Retinal pigment epithelial cell (primary cell): Measurements from ENCODE around the gene CEACAM21.

Experiments used
- DNase-seq: peaks from one replicate; pipeline ENCODE4 v3.0.0-alpha.2; 2010; ENCODE audit warnings: low read depth
- H3K4me3 ChIP-seq: 2 replicates; pipeline ENCODE4 v1.5.1; 2011; ENCODE audit warnings: mild to moderate bottlenecking, low read length, control low read depth, moderate library complexity
- TF ChIP-seq, protein P1 (sequence below): conservative IDR thresholded peaks from 2 replicates; pipeline ENCODE4 v1.5.1; 2011; ENCODE audit warnings: low read depth, low read length, control low read depth, inconsistent platforms

CEACAM21 gene

GRCh38 chr19:41601771-41602170, 25.8 kb downstream of the CEACAM21 start:
- TF ChIP-seq, protein P1, sequence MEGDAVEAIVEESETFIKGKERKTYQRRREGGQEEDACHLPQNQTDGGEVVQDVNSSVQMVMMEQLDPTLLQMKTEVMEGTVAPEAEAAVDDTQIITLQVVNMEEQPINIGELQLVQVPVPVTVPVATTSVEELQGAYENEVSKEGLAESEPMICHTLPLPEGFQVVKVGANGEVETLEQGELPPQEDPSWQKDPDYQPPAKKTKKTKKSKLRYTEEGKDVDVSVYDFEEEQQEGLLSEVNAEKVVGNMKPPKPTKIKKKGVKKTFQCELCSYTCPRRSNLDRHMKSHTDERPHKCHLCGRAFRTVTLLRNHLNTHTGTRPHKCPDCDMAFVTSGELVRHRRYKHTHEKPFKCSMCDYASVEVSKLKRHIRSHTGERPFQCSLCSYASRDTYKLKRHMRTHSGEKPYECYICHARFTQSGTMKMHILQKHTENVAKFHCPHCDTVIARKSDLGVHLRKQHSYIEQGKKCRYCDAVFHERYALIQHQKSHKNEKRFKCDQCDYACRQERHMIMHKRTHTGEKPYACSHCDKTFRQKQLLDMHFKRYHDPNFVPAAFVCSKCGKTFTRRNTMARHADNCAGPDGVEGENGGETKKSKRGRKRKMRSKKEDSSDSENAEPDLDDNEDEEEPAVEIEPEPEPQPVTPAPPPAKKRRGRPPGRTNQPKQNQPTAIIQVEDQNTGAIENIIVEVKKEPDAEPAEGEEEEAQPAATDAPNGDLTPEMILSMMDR, result no peak

GRCh38 chr19:41604831-41605230, 28.9 kb downstream of the CEACAM21 start:
- H3K4me3 ChIP-seq, result no peak overlapping the region
- TF ChIP-seq, protein P1, result no peak
- DNase-seq, result no peak

More at GRCh38 chr19:41601771-41602170, 25.8 kb downstream of the CEACAM21 start:
- no peak for DNase-seq
- H3K4me3 ChIP-seq, result no peak overlapping the region

DNA sequence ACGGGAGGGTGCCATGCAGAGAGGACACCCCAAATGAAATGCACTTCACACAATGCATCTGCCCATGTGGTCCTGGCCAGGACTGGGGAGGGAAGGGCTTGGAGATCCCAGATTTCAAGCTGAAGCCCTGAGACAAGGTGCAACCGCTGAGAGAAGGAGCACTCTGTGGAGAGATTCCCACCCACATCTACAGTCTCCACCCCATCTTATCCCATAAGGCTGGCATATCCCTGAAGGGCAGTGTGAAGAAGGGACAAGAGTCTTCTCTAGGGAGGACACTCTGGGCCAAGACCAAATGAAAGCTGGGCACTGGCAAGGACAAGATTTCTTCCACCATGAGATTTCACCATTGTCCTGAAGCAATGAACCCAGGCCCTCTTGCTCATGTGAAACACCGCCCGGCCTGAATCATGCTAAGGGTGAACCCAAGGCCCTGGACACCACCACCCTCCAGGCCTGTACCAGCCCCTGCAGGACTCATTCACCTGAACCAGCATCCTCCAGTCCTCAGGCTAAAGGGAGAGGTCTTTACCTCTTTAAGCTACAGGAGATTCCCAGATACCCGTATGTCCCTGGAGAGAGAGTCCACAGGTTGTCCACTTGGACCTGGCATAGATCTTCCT, 30.4 kb downstream of the CEACAM21 start:
- H3K4me3 ChIP-seq, result no peak overlapping the region
- no peak for DNase-seq
- TF ChIP-seq, protein P1, result no peak

- TF ChIP-seq, protein P1, result no peak
- no peak for DNase-seq
- no peak overlapping the region for H3K4me3 ChIP-seq
Observed at GRCh38 chr19:41607668-41608067, 31.7 kb downstream of the CEACAM21 start.

DNA sequence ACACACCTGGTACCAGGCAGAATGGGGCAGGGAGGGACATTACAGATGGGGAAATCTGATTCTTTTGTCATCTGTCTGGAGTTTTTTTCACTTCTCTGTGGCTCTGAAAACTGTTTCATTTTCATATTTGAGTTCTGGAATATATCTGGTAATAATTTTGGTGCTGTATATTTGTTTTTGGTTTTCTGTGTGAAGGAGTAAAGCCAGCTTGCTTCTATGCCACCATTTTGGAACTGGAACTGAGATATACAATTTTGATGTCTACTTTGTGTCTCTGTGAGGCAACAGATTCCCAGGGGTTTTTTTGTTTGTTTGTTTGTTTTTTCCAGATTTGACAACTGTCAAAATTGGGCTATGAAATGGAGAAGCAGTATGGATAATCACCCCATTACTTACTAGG, 34.8 kb downstream of the CEACAM21 start:
- H3K4me3 ChIP-seq, result no peak overlapping the region
- TF ChIP-seq, protein P1, result no peak
- DNase-seq, result no peak

- TF ChIP-seq, protein P1, result no peak
- no peak overlapping the region for H3K4me3 ChIP-seq
- no peak for DNase-seq
Observed at GRCh38 chr19:41612483-41612882, 36.5 kb downstream of the CEACAM21 start.

- no peak overlapping the region for H3K4me3 ChIP-seq
- TF ChIP-seq, protein P1, result no peak
- no peak for DNase-seq
Observed at GRCh38 chr19:41615207-41615606, 39.2 kb downstream of the CEACAM21 start.
